ENCODE results near the gene GLA. TPM values are rescaled to one million over a fixed set of nuclear protein-coding genes. Genes with fewer than 3 reads are reported as not detected.

The GLA gene
- total RNA-seq, 2 donors from 2014 or later = 63.8 to 98.2 TPM

Other genes starting within 250 kb of the GLA start
- 1 to 10 TPM; 1.1 to 1.5 TPM for gene DRP2, start 188.1 kb downstream of the GLA start, total RNA-seq
- gene TAF7L, start 116.6 kb downstream of the GLA start, total RNA-seq = under 1 TPM in 1 of 2 donors, not detected in 1; 0.11 TPM
- gene TIMM8A, start 59.2 kb downstream of the GLA start, total RNA-seq = 10 to 100 TPM; 17.4 to 21.9 TPM
- gene BTK, start 21.7 kb downstream of the GLA start, total RNA-seq = under 1 TPM; 0.19 to 0.41 TPM
- gene RPL36A, start 16.9 kb downstream of the GLA start, total RNA-seq = 100 to 1,000 TPM; 236 to 271 TPM
- gene HNRNPH2, start 297 bp upstream of the GLA start, total RNA-seq = 10 to 100 TPM; 27.8 to 30.9 TPM
- gene ARMCX4, start 77.5 kb upstream of the GLA start, total RNA-seq = 1 to 10 TPM; 7.2 to 7.6 TPM
- gene ARMCX1, start 142.6 kb upstream of the GLA start, total RNA-seq = 1 to 10 TPM; 2.4 to 2.8 TPM
- 10 to 100 TPM; 36.1 to 44.6 TPM for gene ARMCX6, start 210.1 kb upstream of the GLA start, total RNA-seq
- gene ARMCX3, start 215.2 kb upstream of the GLA start, total RNA-seq = 10 to 100 TPM; 34.3 to 43.7 TPM